GM18526 (cell line): Measurements from ENCODE around the gene ZFP42.

ENCODE experiments used
- POLR2A ChIP-seq: IDR thresholded peaks from 3 replicates; pipeline ENCODE4 v1.6.1; 2011; ENCODE audit not compliant: insufficient read length; ENCODE audit errors: extremely low read depth

Gene ZFP42

DNA sequence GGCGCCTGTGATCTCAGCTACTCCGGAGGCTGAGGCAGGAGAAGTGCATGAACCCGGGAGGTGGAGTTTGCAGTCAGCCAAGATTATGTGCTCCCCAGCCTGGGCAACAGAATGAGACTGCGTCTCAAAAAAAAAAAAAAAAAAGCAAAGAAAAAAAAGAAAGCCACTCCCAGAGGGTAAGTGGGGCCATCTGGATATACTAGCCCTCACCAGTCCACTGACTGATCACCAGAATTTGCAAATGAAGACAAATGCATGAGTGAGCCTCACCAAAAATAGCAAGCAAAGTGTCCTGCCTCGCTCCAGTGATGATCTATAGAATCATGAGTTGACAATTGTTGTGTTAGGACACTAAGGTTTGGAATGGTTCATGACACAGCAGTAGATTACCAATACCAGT is 47.6 kb downstream of the ZFP42 start:
- TF ChIP-seq POLR2A: no peak

DNA sequence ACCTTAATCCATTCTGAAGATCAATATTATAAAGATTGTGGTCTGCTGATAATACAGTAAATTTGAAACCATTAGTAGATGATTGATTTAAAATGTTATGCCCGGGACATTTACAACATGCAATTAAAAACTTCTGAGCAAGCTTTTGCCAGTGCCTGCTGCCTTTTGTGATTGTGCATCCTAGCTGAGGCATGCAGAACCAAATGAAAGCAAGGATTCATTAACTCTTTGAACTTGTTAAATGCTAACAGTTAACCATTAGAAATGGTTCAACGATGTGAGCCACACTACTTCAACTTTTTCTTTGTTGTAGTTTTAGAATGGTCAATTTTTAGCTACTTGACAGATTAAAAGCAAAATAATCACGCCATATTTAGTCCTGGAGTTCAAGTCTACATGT is 51.1 kb downstream of the ZFP42 start:
- TF ChIP-seq POLR2A: no peak

DNA sequence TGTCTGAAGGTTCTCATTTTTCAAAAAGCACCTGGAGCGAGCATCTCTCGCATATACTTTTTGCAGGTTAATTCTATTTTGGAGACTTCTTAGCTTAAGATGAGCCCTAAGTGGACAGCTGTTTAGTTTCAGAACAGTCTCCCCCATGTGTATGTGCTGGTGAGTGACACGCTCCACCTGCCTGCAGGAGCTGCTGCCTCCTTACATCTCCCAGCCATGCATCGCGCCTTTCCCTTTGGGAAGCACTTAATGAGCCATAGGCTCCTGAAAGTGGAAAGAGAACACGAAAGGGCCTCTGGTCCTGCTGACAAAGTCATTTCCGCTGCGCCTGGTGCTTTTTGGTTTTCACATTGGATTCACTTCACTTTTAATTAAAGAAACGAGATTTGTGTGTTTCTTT is 57.7 kb downstream of the ZFP42 start:
- TF ChIP-seq POLR2A: no peak
